HG03066 (cell line): ENCODE results near the gene TCEAL3.
"Not testable (repeated sequence)": the region's sequence is repeated elsewhere in the genome, so short reads cannot be mapped to it uniquely, and the experiment has no call there.

Experiments
- ATAC-seq: cut with Tn5 transposase; IDR thresholded peaks from one replicate; pipeline ENCODE4 v1.9.1; 2021; ENCODE audit warnings: low read depth; ENCODE audit not compliant: unreplicated experiment

Gene TCEAL3

DNA sequence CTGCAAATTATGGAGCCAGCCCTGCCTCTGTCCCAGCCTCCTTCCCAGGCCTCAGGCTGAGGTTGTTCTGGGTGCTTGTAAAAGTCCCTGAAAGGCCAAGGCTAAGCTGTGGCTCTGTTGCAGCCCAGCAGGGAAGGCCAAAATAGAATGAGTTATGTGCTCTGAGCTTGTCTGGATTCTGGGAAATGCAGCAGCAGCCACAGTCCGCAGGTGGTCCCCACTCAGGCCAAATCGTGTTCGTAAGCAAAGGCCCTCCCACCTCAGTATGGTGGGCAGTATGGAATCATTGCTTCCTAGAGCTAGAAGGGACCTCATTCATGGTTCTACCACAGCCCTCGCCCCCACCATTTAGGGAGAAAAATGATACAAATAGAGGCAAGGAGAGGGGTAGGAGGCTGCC, 16.3 kb downstream of the TCEAL3 start:
- ATAC-seq: no peak

GRCh38 chrX:103626855-103627254, 19.1 kb downstream of the TCEAL3 start:
- no peak for ATAC-seq

DNA sequence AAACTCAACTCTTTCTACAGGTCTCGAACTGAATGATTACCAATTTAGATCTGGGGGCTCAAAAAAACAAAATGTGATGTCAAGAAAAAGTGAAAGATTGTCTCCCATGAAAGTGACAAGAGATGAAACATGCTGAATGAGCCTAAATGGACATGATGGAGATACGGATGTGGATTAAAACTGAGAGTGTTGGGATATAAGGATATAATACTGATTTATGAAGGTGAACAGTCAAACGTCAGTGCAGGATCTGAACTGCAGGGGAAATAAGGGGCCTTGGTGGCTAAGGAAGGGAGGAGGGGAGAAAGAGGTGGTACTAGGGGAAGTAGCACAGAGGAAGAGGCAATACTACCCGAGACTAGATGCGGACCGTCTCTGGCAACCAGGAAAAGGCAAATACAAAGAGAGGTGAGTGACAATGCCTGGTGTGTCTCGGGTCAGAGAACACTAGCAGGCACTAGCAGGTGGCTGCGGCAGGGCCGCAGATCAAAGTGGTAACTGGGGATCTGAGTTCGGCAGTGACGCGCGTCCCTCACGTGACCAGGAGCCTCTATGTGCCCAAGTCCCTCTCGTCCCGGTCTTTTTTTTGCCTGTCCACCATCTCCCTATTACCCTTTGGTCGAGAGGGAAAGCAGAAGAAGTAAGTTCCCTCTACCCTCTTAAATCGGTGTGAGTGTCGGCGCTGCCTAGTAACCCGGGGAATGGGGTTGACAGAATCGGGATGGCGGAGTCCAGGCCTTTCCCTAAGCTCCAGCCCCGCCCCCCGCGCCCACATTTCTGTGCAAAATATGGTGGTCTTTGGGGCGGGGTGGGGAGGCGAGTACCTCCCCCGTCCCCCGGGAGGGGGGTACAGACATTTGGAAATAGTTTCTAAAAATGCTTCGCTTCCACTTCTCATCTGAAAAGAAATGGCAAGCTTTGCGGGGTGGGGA, 20.9 kb downstream of the TCEAL3 start, which contains the start of gene TCEAL1:
TCEAL1 (plus strand) TSS at position 590 of the 932 bp plus-strand sequence. CDS start 942 bp downstream, outside the sequence.
- peak; percentile 47 for ATAC-seq

DNA sequence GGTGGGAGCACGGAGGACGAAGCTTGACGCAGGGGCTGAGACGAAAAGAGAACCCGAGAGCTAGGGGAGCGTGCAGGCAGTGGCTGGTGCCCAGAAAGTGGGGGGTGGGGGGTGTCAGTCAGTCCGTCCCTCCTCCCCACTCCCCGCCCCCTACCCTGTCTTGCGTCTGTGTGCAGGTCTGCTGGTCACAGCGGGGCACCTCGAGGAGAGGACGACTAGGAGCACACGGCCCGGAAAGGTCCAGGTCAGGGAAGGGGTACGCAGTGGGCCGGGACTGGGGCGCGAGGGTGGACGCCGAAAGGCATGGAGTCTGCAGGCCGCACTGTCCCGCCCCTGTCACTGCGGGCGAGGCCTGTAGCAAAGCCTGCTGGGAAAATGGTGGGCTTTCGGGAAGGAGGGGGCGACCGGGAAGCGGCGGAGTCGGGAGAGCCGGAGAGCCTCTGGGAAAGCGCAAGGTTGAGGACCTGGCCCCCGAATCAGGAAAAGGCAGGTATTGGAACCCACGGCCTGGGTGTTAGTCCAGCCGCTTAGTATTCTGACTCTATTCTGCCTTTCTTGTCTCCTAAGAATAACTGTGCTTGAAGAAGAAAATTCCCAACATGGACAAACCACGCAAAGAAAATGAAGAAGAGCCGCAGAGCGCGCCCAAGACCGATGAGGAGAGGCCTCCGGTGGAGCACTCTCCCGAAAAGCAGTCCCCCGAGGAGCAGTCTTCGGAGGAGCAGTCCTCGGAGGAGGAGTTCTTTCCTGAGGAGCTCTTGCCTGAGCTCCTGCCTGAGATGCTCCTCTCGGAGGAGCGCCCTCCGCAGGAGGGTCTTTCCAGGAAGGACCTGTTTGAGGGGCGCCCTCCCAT, 21.8 kb downstream of the TCEAL3 start:
- ATAC-seq: peak; percentile 54

- ATAC-seq: no peak
These were observed 22.4 kb downstream of the TCEAL3 start for GRCh38 chrX:103630171-103630511.

- ATAC-seq: no peak
These were observed 23.4 kb downstream of the TCEAL3 start for GRCh38 chrX:103631145-103631544.

- ATAC-seq: no peak
These were observed 27.7 kb downstream of the TCEAL3 start for GRCh38 chrX:103635436-103635835.

- ATAC-seq: no peak
These were observed 30.0 kb downstream of the TCEAL3 start for GRCh38 chrX:103637604-103638338.

GRCh38 chrX:103638479-103639346, 30.9 kb downstream of the TCEAL3 start:
- not testable (repeated sequence) for ATAC-seq

DNA sequence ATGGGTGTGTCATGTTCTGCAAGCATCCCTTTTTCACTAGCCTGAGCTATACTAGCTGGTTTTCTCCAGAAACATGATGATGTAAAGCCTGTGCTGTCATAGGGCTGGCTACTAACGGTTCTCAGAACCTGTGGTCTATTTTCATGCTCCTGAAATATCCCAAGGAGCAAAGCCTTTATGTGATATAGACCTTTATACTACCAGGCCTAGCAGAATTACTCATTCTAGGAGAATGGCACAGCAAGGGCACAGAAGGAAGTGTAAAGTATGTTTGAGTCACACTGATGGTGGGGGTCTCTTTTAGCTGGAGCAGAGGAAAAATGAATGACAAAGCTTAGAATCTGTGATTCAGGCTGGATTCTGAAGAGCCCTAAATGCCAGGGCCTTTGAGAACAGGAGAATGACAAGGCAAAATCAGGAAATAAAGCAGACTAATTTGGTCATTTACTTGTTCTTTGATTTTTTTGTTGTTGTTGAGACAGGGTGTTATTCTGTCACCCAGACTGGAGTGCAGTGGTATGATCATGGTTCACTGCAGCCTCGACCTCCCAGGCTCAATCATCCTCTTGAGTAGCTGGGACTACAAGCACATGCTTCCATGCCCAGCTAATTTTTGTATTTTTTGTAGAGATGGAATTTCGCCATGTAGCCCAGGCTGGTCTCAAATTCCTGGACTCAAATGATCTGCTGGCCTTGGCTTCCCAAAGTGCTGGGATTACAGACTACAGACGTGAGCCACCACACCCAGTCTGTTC, 32.8 kb downstream of the TCEAL3 start:
- no peak for ATAC-seq

GRCh38 chrX:103644125-103644524, 36.4 kb downstream of the TCEAL3 start:
- no peak for ATAC-seq

DNA sequence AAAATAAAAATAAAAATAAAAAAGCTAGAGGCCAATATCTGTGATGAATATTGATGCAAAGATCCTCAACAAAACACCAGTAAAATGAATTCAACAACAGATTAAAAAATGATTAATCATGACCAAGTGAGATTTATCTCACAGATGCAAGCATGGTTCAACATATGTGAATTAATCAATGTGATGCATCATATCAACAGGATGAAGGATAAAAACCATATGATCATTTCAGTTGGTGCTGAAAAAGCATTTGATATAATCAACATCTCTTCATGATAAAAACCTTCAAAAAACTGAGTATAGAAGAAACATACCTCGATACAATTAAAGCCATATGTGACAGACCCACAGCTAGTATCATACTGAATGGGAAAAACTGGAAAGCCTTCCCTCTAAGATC, 39.9 kb downstream of the TCEAL3 start:
- no peak for ATAC-seq

- ATAC-seq: no peak
These were observed 43.5 kb downstream of the TCEAL3 start for GRCh38 chrX:103651151-103651773.

- not testable (repeated sequence) for ATAC-seq
These were observed 47.7 kb downstream of the TCEAL3 start for GRCh38 chrX:103655230-103656000.

- ATAC-seq: no peak
These were observed 48.9 kb downstream of the TCEAL3 start for GRCh38 chrX:103656617-103657016.

DNA sequence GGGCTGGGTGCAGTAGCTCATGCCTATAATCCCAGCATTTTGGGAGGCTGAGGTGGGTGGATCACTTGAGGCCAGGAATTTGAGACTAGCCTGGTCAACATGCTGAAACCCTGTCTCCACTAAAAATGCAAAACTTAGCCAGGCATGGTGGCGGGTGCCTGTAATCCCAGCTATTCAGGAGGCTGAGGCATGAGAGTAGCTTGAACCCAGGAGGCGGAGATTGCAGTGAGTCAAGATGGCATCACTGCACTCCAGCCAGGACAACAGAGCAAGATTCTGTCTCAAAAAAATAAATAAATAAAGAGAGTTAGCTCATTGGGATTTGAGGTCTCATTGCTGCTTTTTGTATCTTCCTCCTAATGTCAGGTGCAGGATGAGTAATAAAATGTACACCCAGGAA, 49.3 kb downstream of the TCEAL3 start:
- ATAC-seq: not testable (repeated sequence)

- ATAC-seq: no peak
These were observed 51.1 kb downstream of the TCEAL3 start for GRCh38 chrX:103658681-103659433.
